ENCODE data around the gene ANK3. TPM values are rescaled to one million over a fixed set of nuclear protein-coding genes. Genes with fewer than 3 reads are reported as not detected.

ANK3 gene
- total and polyA plus RNA-seq, 2 donors (not counting 1 experiment from before 2014, with no cell fraction given), result 0.50 to 0.79 TPM

GRCh38 chr10:60262647-60263126 lies 127.0 kb downstream of the ANK3 start:
- no peak overlapping the region for H3K4me2 ChIP-seq (ENCODE audit: extremely low read depth, insufficient read depth, low read length)
- no peak overlapping the region for H2AFZ ChIP-seq (ENCODE audit: low read length)
- H3K79me2 ChIP-seq (ENCODE audit: control insufficient read depth, insufficient read depth, low read length), result no peaks in the 10 kb centered on the region
- TF ChIP-seq EZH2 (IDR thresholded peaks at IDR 0.05; ENCODE audit: low read length, missing control alignments), result no peak
- TF ChIP-seq CTCF (conservative IDR thresholded peaks at IDR 0.05 in 1 of 2, IDR thresholded peaks at IDR 0.05 in 1 of 2; ENCODE audit: low read depth in 1 of 2, low read length in 2 of 2), result no peak
- no peak overlapping the region for H3K27ac ChIP-seq (ENCODE audit: insufficient read depth, low read length)
- H3K9me3 ChIP-seq (ENCODE audit: control insufficient read depth, insufficient read depth, low read depth, low read length), result no peaks in the 10 kb centered on the region
- no peak overlapping the region for H3K9ac ChIP-seq (ENCODE audit: insufficient read depth, low read length)
- H3K36me3 ChIP-seq (ENCODE audit: control insufficient read depth, insufficient read depth, low read length), result no peaks in the 10 kb centered on the region
- H4K20me1 ChIP-seq (ENCODE audit: control insufficient read depth, extremely low read depth, insufficient read depth, low read length), result no peaks in the 10 kb centered on the region
- H3K27me3 ChIP-seq (ENCODE audit: control insufficient read depth, insufficient read depth, low read length), result no peaks in the 10 kb centered on the region
- H3K4me3 ChIP-seq (replicated peaks in 1 of 4; ENCODE audit: control extremely low read depth in 1 of 4, insufficient read depth in 1 of 4, low read depth in 3 of 4, low read length in 4 of 4), result no peak overlapping the region
- H3K4me1 ChIP-seq (ENCODE audit: control insufficient read depth, extremely low read depth, insufficient read depth, low read length), result no peaks in the 10 kb centered on the region
- DNase-seq (ENCODE audit: low read depth in 2 of 2), result no peak

GRCh38 chr10:60260321-60260720 lies 129.4 kb downstream of the ANK3 start:
- no peaks in the 10 kb centered on the region for H3K36me3 ChIP-seq (ENCODE audit: control insufficient read depth, insufficient read depth, low read length)
- no peak overlapping the region for H3K27ac ChIP-seq (ENCODE audit: insufficient read depth, low read length)
- H2AFZ ChIP-seq (ENCODE audit: low read length), result no peak overlapping the region
- TF ChIP-seq CTCF (conservative IDR thresholded peaks at IDR 0.05 in 1 of 2, IDR thresholded peaks at IDR 0.05 in 1 of 2; ENCODE audit: low read depth in 1 of 2, low read length in 2 of 2) (no peak), EZH2 (IDR thresholded peaks at IDR 0.05; ENCODE audit: low read length, missing control alignments) (no peak)
- H3K9ac ChIP-seq (ENCODE audit: insufficient read depth, low read length), result no peak overlapping the region
- DNase-seq (ENCODE audit: low read depth in 2 of 2), result no peak
- no peaks in the 10 kb centered on the region for H4K20me1 ChIP-seq (ENCODE audit: control insufficient read depth, extremely low read depth, insufficient read depth, low read length)
- no peaks in the 10 kb centered on the region for H3K27me3 ChIP-seq (ENCODE audit: control insufficient read depth, insufficient read depth, low read length)
- no peak overlapping the region for H3K4me3 ChIP-seq (replicated peaks in 1 of 4; ENCODE audit: control extremely low read depth in 1 of 4, insufficient read depth in 1 of 4, low read depth in 3 of 4, low read length in 4 of 4)
- no peaks in the 10 kb centered on the region for H3K9me3 ChIP-seq (ENCODE audit: control insufficient read depth, insufficient read depth, low read depth, low read length)
- H3K4me1 ChIP-seq (ENCODE audit: control insufficient read depth, extremely low read depth, insufficient read depth, low read length), result no peaks in the 10 kb centered on the region
- H3K79me2 ChIP-seq (ENCODE audit: control insufficient read depth, insufficient read depth, low read length), result no peaks in the 10 kb centered on the region
- H3K4me2 ChIP-seq (ENCODE audit: extremely low read depth, insufficient read depth, low read length), result no peak overlapping the region

- no peaks in the 10 kb centered on the region for H4K20me1 ChIP-seq (ENCODE audit: control insufficient read depth, extremely low read depth, insufficient read depth, low read length)
- H3K27ac ChIP-seq (ENCODE audit: insufficient read depth, low read length), result no peak overlapping the region
- no peak for DNase-seq (ENCODE audit: low read depth in 2 of 2)
- no peaks in the 10 kb centered on the region for H3K9me3 ChIP-seq (ENCODE audit: control insufficient read depth, insufficient read depth, low read depth, low read length)
- H3K79me2 ChIP-seq (ENCODE audit: control insufficient read depth, insufficient read depth, low read length), result no peaks in the 10 kb centered on the region
- H3K27me3 ChIP-seq (ENCODE audit: control insufficient read depth, insufficient read depth, low read length), result no peaks in the 10 kb centered on the region
- no peak overlapping the region for H3K9ac ChIP-seq (ENCODE audit: insufficient read depth, low read length)
- no peak overlapping the region for H3K4me2 ChIP-seq (ENCODE audit: extremely low read depth, insufficient read depth, low read length)
- no peaks in the 10 kb centered on the region for H3K4me1 ChIP-seq (ENCODE audit: control insufficient read depth, extremely low read depth, insufficient read depth, low read length)
- no peaks in the 10 kb centered on the region for H3K36me3 ChIP-seq (ENCODE audit: control insufficient read depth, insufficient read depth, low read length)
- H2AFZ ChIP-seq (ENCODE audit: low read length), result no peak overlapping the region
- TF ChIP-seq CTCF (conservative IDR thresholded peaks at IDR 0.05 in 1 of 2, IDR thresholded peaks at IDR 0.05 in 1 of 2; ENCODE audit: low read depth in 1 of 2, low read length in 2 of 2) (no peak), EZH2 (IDR thresholded peaks at IDR 0.05; ENCODE audit: low read length, missing control alignments) (no peak)
- H3K4me3 ChIP-seq (replicated peaks in 1 of 4; ENCODE audit: control extremely low read depth in 1 of 4, insufficient read depth in 1 of 4, low read depth in 3 of 4, low read length in 4 of 4), result no peak overlapping the region
These were observed 131.3 kb downstream of the ANK3 start for GRCh38 chr10:60258429-60258797.

All from fibroblast of lung (primary cell).